SKM-1 (cell line): ENCODE data around the gene FARS2.
A peak's percentile ranks its signal among the peaks of the same experiment; 100 is the strongest.

Experiments
- DNase-seq: peaks from one replicate; lab custom pipeline; 2025; ENCODE audit not compliant: unreplicated experiment; lab: John Stamatoyannopoulos, UW

Gene FARS2

DNA sequence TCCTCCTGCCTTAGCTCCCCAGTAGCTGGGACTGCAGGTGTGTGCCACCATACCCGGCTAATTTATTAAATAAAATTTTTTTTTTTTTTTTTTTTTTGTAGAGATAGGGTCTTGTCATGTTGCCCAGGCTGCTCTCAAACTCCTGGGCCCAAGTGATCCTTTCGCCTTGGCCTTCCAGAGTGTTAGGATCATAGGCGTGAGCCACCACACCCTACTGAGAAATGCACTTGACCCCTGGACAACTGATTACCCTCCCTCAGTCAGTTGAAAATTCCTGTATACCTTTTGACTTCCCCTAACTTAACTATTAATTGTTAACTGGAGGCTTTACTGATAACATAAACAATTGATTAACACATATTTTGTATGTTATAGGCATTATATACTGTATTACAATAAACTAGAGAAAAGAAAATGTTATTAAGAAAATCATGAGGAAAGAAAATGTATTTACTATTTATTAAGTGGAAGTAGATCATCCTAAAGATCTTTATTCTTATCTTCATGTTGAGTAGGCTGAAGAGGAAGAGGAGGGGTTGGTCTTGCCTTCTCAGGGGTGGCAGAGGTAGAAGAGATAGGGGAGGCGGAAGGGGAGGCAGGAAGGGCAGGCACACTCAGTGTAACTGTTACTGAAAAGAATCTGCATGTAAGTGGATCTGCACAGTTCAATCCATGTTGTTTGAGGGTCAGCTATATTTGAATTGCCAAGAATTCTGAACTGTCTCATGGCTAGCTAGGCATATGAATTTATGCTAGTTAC, 104.3 kb downstream of the FARS2 start:
- DNase-seq, result no peak

DNA sequence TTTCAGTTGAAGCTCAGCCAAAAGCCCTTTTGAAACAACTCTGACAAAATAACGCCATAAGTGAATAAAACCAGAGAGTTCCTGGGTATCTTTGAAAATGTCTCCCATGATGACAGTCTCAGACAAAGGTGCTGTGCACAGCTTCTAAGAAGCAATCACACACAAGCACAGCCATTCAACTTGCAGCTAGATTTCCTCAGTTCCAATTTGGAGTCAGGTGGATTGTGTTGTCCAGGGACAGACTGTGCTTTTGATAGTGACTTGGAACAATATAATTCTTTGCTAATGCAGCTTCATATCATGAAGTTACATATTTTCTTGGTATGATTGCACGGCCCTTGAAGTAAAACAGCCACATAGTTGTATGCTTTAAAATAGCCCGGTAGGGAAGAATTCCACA, 105.6 kb downstream of the FARS2 start:
- no peak for DNase-seq

DNA sequence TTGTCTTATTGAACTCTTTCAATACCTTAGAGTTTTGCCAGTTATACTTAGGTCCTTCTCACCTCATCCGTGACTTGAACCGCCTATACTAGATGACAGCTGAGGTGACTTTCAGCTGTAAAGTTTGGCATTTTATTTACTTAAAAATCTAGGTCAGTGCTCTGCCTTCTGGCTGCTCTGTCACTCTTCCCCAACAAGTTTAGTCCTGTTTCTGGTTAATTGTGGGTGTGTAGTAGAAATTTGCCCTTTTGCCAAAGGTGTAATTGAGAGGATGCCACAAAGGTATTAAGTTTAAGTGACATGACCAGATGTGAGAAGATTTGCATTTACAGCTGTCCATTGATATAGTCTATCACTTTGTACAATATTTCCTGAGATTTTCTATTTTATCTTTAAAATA, 106.2 kb downstream of the FARS2 start:
- DNase-seq, result no peak

DNA sequence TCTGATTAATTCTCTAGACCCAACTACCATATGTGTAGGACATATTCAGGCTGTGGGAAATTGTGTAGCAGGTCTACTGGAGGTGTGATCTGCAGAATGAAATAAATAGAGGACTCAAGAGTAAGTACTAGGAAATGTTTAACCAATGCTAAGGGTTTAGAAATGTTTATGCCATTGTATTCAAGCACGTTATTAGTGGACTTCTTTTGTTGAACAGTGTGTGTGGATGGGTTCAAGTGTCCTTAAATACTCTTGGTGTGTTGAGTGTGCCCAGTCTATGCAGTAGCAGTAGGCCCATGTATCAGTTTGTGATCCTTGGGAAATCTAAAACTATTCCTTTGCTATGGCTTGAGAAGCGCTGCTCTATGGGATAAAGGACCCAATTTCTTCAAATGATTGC, 112.1 kb downstream of the FARS2 start:
- no peak for DNase-seq

DNA sequence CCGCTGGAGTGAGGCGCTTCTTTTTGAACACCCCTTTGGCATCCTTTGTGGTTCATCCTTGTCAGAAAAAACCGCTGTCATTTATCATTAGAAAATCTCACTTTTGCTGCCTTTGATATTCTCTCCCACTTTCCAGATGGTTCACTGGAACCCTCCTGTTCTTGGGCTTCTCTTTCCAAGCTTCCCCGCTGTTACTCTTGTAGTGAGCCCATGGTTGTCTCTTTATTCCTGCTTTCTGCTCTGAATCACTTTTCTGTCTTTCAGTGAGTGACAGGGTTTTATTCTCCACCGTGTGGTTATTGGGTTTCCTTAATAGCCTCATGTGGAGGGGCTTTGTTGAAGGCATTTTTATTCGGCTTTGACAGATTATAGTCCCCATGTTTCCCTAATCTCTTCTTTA, 117.0 kb downstream of the FARS2 start:
- no peak for DNase-seq

DNA sequence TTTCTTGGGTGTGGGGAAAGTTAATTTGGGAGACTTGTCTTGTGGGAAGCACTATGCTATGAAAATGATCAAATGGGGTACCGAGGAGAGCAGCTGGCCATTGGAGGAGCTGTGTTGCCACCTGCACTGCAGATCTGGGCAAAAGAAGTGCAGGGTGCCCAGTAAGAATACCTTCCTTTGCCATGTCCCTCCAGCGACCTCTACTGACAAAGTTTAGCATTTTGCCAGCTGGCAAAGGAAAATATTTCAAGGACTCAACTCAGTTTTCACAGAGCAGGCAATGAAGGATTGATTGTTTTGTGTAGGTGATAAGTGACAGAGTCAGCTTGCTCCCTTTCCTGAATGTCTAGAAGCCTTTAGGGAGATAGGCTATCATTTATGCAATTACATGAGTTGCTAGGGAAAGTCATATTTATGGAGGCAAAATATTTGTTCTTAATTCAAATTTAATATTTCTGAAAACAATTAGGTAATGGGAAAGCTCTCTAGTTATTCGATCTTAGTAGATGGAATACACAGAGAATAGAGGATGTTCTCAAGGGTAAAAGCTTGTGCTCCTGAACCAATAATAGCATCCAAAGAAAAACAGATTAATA, 118.4 kb downstream of the FARS2 start:
- peak; percentile 21 for DNase-seq

DNA sequence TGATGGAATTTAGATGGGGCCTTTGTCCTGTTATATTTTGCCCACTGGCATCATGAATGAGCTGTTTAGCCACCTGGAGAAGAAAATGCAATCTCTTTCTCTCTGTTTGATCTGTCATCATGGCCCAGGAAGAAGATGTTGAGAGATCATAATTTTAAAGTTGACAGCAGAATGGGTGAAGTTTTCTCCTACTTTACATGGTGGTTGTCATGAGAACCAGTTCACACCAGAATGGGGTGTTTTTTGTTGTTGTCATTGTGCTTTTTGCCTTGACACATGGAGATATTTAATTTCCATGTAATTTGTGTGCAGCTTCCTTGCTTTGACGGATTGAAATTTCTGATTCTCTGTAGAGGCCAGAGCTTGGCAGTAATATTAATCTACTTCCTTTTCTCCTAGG, 122.5 kb downstream of the FARS2 start:
- DNase-seq, result no peak

DNA sequence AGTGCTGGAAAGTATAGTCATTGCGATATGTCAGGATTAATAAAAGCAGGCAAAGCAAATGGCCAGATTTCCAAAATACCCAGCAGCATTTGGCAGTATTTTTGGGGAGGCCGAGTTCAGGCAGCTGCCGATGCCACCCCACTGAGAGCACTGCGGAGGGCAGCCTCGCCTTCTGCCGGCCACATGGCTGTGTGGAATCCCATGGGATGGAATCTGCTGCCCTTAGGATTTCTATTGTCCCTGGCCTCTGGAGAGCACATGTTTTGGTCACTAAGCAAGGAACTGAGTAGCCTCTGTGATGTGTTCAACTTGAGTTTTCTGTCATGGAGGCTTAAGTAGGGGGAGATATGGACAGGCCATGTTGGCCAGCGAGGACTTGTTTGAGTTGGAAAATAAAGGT, 123.0 kb downstream of the FARS2 start:
- DNase-seq, result no peak

DNA sequence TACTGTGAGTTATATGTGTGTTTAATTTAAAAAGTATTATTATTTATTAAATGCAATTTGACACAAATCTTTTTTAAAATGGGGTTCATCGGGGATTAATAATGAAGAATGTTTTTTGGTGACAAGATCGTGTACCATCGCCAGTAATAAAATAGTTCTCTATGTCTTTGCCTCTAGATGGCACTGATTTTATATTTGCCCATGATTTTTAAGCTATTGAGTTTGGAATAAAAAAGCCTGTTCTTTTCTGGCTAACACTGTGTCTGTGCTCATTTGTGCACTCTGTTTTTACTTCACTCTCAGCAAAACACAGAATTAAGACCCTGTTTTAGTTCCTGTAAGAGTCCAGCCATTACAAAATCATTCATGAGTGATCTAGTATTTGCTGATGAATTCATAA, 127.0 kb downstream of the FARS2 start:
- DNase-seq, result no peak

DNA sequence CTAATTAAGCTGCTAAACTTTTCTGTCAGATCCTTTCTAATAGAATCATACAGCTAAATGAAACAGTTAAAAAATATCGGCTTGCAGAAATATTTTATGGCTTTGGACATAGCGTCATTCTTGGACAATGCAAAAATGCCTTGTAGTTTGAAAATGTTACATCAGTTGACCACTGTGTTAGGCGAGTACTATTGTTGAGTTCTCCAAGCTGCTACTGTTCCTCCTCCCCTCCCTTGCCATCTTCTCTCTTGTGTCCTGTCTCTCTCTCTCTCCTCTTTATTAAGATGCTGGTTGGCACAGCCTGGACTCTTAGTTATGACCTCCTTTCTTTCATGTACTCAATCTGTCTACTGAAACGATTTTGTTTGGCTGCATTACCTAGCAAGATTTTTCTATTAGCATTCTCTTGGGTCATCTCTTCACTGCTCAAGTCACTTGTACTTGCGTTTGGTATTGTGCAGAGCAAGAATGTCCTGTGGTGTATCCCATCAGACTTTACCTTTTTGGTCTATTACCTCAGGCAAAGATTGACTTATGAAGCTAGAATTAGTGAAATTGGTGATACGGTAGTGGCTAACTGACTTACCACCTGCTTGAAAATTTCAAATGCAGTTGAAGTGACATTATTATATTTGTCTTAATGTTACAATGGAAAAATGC, 127.9 kb downstream of the FARS2 start:
- DNase-seq, result no peak

DNA sequence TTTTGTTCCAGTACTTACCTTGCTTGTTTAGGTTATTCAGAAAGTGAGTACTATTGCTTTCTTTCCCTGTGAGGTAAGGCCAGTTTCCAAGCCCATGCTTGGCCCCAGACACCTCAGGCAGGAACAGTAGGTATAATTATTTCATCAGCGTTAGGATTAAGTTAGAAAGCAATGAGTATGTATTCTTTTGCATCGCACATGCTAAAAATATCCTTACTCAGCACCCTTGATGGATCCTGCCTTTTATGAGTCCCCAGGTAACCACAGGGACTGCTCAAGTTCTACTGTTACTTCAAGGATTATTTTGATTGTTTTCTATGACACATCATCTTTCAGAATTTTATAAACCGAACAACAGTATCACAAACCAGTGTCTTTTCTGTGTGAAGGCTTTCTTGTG, 128.9 kb downstream of the FARS2 start:
- no peak for DNase-seq

DNA sequence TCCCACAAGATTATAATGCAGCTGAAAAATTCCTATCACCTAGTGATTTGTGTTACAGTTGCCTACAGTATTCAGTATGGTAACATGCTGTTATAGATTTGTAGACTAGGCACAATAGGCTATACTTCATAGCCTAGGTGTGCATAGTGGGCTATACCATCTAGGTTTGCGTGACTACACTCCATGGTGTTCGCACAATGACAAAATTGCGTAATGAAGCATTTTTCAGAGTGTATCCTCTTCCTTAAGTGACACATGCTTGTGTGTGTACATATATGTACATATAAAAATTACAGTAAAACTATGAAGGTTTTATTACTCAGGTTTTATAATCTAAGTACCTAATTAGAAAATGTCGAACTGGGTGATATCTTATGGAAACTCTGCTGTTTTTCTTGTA, 133.0 kb downstream of the FARS2 start:
- no peak for DNase-seq

DNA sequence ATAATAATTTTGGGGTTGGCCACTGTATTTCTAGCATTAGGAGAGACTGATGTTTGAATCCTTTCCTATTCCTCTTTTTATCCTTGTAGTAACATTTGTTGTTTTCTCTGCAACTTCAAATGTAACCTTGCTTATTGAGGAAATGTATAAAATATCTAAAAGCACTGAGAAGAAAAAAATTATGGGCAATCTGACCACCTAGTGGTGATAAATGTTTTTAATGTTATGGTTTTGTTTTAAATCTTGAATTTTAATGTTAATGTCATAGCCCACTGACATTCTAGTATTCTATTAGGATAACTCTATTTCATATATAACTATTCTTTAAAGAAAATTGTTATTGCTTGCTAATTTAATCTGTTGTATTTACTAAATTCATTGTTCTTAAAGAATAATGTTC, 134.4 kb downstream of the FARS2 start:
- DNase-seq, result no peak

DNA sequence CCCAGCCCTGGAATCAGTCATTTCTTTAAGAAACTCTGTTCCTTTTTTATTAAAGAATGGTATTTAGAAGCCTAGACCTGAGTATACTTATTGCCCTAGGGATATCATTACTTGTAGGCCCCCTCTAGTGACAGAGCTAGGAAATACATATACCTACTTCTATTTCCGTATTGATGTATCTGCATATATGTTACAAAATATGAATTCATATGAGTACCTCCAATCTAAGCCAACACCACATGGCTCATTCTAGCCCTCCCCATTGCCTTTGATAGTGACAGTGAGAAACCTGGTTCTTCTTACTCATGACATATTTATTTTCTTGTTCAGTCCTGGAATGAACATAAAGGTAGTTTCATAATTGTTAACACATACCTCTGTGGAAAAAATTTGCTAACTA, 137.2 kb downstream of the FARS2 start:
- peak; percentile 38 for DNase-seq

DNA sequence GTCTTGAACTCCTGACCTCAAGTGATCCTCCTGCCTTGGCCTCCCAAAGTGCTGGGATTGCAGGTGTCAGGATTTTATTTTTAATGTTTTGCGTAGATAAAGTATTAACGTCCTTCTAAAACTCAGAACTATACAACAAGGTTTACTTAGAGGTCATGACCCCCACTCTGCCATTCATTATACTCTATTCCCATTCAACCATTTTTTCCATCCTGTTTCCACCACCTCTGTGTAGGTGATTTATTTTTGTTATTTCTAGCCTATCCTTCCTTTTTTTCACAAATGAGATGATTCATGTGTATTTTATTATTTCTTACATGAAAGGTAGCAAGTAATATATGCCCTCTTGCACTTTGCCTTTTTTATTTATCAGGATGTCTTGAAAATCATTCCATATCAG, 138.1 kb downstream of the FARS2 start:
- DNase-seq, result no peak

DNA sequence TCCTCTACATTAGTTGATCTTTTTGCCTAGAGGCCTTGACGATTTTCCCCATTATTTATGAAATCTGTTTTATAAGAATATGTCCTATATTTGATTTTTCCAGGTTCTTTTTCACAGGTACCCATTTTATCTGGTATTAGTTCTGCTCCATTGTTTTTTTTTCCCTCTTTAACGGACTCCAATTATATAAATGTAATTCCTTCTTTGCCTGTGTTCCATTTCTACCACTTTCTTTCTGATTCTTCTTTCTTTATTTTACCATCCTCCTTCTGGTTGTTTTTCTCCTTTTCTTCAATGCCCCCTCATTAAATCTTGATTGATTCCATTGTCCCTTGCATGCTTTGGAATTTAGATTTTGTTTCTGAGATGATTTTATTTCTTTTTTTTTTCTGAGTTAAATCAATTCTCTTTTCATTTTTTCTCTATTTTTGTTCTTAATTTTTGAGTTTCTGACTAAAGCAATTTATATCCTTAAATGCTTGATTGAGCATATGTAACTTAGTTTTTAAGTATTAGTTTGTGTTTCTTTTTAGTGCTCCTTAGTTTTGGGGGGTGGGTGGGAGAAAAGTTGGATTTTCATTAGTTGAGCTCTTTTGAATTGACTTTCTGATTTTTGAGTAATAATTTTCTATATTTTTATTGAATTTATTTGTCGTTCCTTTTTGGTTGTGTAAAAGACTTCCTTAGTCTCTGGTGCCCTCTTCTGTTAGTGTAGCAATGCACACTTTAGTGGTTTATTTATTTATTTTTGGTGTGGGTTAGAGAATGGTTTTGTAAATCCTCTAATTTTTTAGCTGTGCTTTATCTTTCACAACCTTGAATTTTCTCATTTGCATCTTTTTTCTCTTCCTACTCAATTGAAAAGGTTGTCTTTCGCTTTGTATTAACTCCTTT, 140.8 kb downstream of the FARS2 start:
- no peak for DNase-seq

DNA sequence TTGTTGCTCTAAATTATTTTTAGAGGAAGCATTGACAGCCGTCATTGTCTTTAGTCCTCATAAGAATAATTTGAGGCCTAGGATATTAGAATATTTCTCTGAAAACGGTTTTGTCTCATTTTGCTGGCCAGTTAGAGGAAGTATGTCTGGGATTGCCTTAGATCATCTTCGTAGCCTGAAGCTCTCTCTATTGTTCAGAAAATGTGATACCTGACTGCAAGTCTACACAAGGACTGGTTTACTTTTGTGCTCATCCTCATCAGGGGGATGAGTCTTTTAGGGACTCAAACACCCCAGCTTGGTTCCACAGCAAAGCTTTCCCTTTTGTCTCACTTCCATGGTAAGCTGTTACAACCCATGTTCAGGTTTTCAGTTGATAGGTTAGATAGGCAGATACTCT, 141.8 kb downstream of the FARS2 start:
- no peak for DNase-seq

DNA sequence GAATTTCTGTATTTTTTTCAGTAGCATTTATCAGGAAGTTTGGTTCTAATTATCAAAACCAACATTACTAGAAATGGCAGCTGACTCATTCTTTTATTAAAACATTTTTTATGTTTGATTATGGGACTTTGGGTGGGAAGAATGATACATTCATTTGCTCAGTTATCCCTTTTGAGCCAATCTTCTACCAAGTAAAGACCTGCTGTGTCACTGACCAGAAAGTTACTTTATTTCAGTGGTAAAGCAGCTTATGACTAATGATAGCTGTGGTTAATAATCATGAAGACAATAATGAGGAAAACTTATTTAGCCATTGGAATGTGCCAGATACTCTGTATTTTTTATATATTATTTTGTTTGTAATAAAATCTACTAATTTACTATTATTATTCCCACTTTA, 142.3 kb downstream of the FARS2 start:
- no peak for DNase-seq

DNA sequence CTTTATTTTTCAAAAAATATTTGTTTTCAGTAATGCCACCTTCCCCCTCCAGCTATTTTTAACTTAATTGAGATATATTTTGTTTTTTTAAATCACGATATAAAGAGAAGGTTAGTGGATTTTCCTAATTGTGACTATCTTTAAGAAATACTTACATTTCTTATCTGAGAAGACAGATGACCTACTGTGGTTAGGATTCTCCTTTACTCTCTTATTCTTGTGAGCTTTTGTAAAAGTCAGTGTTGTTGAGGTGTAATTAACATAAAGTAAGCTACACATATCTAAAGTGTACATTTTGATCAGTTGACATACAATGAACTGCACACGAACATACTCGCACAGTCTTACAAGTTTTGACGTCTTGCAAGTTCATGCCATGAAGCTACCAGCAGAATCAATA, 144.7 kb downstream of the FARS2 start:
- no peak for DNase-seq

DNA sequence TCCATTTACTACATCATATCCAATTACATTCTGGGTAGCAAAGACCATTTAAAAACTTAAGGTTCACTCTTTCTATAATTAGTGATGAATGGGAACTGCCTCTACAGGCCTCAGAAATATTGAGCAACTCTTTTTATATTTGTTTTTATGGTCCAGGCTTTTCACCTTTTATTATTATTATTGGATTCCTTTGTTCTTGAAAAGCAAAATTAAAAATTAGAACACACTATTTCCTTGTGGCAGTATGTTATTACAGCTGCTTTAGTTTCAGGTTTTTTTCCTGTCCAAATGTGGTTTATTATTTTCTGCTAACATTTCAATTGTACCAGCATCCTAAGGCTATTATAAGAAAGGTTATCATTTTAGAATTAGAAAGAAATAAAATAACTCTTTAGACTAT, 150.1 kb downstream of the FARS2 start:
- no peak for DNase-seq

DNA sequence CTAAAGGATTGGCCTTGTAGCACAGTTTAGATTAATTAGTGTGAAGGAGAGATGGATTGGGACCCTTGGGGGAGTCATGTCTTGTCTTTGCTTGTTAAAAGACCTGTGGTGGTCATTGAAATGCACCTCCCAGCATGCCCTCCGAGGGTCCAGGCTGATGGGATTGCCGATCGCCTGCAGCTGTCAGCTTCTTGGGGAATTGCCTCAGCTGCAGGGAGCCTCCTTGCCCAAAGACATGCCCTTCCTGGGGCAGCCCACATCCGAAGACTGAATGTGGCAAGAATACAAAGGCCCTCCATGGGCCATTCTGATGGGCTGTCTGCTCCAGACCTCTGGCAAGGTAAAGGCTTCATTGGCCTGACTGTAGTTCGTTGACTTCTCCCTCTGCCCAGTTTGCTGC, 150.7 kb downstream of the FARS2 start:
- DNase-seq, result no peak

DNA sequence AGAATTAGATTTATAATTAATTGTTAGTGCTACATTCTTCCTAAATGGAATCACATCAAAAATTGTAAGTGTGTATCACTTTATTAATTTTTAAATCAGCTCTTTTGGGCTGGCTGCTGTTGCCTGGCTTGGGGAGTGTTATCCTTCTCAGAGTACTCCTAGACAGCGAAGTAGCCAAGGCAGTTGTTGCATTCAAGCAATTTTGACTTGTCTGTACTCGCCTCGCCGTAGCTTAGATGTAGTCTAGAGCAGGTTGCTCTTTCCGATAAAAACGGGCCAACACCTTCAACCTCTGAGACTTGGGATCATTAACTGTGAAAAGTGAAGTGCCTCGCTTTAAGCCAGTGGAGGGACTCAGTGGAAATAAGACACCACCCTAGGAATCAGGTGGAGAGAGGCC, 151.3 kb downstream of the FARS2 start:
- no peak for DNase-seq
